HEK293 (cell line): ENCODE measurements around the gene LRRC8E.
A peak's percentile ranks its signal among the peaks of the same experiment; 100 is the strongest.

Experiments
- GLIS1 ChIP-seq: fragments of 450-650 bp; formaldehyde crosslinking; IDR thresholded peaks from 2 replicates; pipeline ENCODE4 v1.5.1; 2016; ENCODE audit warnings: missing biosample characterization, missing genetic modification characterization
- HOXD13 ChIP-seq: sonication (generic); formaldehyde crosslinking; IDR thresholded peaks from 2 replicates; pipeline ENCODE4 v1.8.0; 2022; ENCODE audit warnings: missing genetic modification reagents, borderline replicate concordance
- KLF1 ChIP-seq: fragments of 450-650 bp; formaldehyde crosslinking; IDR thresholded peaks from 2 replicates; pipeline ENCODE4 v1.5.1; 2016; ENCODE audit warnings: missing biosample characterization, missing genetic modification characterization
- KLF8 ChIP-seq: fragments of 450-650 bp; formaldehyde crosslinking; IDR thresholded peaks from 2 replicates; pipeline ENCODE4 v1.5.1; 2016; ENCODE audit warnings: missing biosample characterization, missing genetic modification characterization
- MEIS1 ChIP-seq: sonication (generic); formaldehyde crosslinking; IDR thresholded peaks from 2 replicates; pipeline ENCODE4 v1.8.1; 2022; ENCODE audit warnings: missing genetic modification reagents, mild to moderate bottlenecking, borderline replicate concordance
- OSR2 ChIP-seq: fragments of 450-650 bp; formaldehyde crosslinking; IDR thresholded peaks from 2 replicates; pipeline ENCODE4 v1.5.1; 2016; ENCODE audit warnings: missing biosample characterization, missing genetic modification characterization
- SETDB1 ChIP-seq: IDR thresholded peaks from one replicate; pipeline ENCODE4 v1.6.1; 2017; ENCODE audit warnings: mild to moderate bottlenecking, low read length, moderate library complexity, mixed read lengths; ENCODE audit not compliant: insufficient read length
- WT1 ChIP-seq: fragments of 450-650 bp; formaldehyde crosslinking; IDR thresholded peaks from 2 replicates; pipeline ENCODE4 v1.5.1; 2016; ENCODE audit warnings: missing biosample characterization, missing genetic modification characterization
- ZIC2 ChIP-seq: fragments of 450-650 bp; formaldehyde crosslinking; IDR thresholded peaks from 2 replicates; pipeline ENCODE4 v1.5.1; 2016; ENCODE audit warnings: missing biosample characterization, missing genetic modification characterization
- ZNF114 ChIP-seq: fragments of 450-650 bp; formaldehyde crosslinking; IDR thresholded peaks from 2 replicates; pipeline ENCODE4 v1.5.0; 2017; ENCODE audit warnings: missing biosample characterization, missing genetic modification characterization
- ZNF121 ChIP-seq: fragments of 450-650 bp; formaldehyde crosslinking; IDR thresholded peaks from 2 replicates; pipeline ENCODE4 v1.5.1; 2016; ENCODE audit warnings: missing biosample characterization, missing genetic modification characterization
- ZNF175 ChIP-seq: fragments of 450-650 bp; formaldehyde crosslinking; IDR thresholded peaks from 2 replicates; pipeline ENCODE4 v1.5.1; 2016; ENCODE audit warnings: missing biosample characterization, missing genetic modification characterization
- ZNF211 ChIP-seq: fragments of 450-650 bp; formaldehyde crosslinking; IDR thresholded peaks from 2 replicates; pipeline ENCODE4 v1.5.1; 2016; ENCODE audit warnings: low read depth, missing biosample characterization, missing genetic modification characterization
- ZNF239 ChIP-seq: fragments of 450-650 bp; formaldehyde crosslinking; IDR thresholded peaks from 2 replicates; pipeline ENCODE4 v1.5.1; 2016; ENCODE audit warnings: missing biosample characterization, missing genetic modification characterization
- ZNF391 ChIP-seq: fragments of 450-650 bp; formaldehyde crosslinking; IDR thresholded peaks from 2 replicates; pipeline ENCODE4 v1.5.1; 2016; ENCODE audit warnings: low read depth, missing biosample characterization, missing genetic modification characterization, borderline replicate concordance
- ZNF394 ChIP-seq: fragments of 450-650 bp; formaldehyde crosslinking; IDR thresholded peaks from 2 replicates; pipeline ENCODE4 v1.5.1; 2016; ENCODE audit warnings: missing biosample characterization, missing genetic modification characterization, mild to moderate bottlenecking, moderate library complexity, borderline replicate concordance
- ZNF423 ChIP-seq: fragments of 450-650 bp; formaldehyde crosslinking; IDR thresholded peaks from 2 replicates; pipeline ENCODE4 v1.5.1; 2016; ENCODE audit warnings: missing biosample characterization, missing genetic modification characterization
- ZNF501 ChIP-seq: fragments of 450-650 bp; formaldehyde crosslinking; IDR thresholded peaks from 2 replicates; pipeline ENCODE4 v1.5.1; 2016; ENCODE audit warnings: missing biosample characterization, missing genetic modification characterization
- ZNF513 ChIP-seq: fragments of 450-650 bp; IDR thresholded peaks from 2 replicates; pipeline ENCODE4 v1.5.1; 2018; ENCODE audit warnings: missing biosample characterization, missing genetic modification characterization
- ZNF514 ChIP-seq: fragments of 450-650 bp; formaldehyde crosslinking; IDR thresholded peaks from 2 replicates; pipeline ENCODE4 v1.5.1; 2016; ENCODE audit warnings: missing biosample characterization, missing genetic modification characterization
- ZNF548 ChIP-seq: fragments of 450-650 bp; formaldehyde crosslinking; IDR thresholded peaks from 2 replicates; pipeline ENCODE4 v1.5.1; 2016; ENCODE audit warnings: missing biosample characterization, missing genetic modification characterization
- ZNF549 ChIP-seq: fragments of 450-650 bp; IDR thresholded peaks from 2 replicates; pipeline ENCODE4 v1.5.1; 2018; ENCODE audit warnings: missing biosample characterization, missing genetic modification characterization, mild to moderate bottlenecking, inconsistent platforms, moderate library complexity
- ZNF585B ChIP-seq: fragments of 450-650 bp; formaldehyde crosslinking; IDR thresholded peaks from 2 replicates; pipeline ENCODE4 v1.5.1; 2016; ENCODE audit warnings: missing biosample characterization, missing genetic modification characterization
- ZNF596 ChIP-seq: fragments of 450-650 bp; IDR thresholded peaks from 2 replicates; pipeline ENCODE4 v1.5.0; 2018; ENCODE audit warnings: missing biosample characterization, mild to moderate bottlenecking, missing genetic modification characterization, moderate library complexity
- ZNF600 ChIP-seq: fragments of 450-650 bp; formaldehyde crosslinking; IDR thresholded peaks from 2 replicates; pipeline ENCODE4 v1.5.1; 2016; ENCODE audit warnings: missing biosample characterization, missing genetic modification characterization
- ZNF610 ChIP-seq: fragments of 450-650 bp; formaldehyde crosslinking; IDR thresholded peaks from 2 replicates; pipeline ENCODE4 v1.5.1; 2016; ENCODE audit warnings: missing biosample characterization, missing genetic modification characterization, borderline replicate concordance
- ZNF621 ChIP-seq: fragments of 450-650 bp; formaldehyde crosslinking; IDR thresholded peaks from 2 replicates; pipeline ENCODE4 v1.5.1; 2017; ENCODE audit warnings: missing biosample characterization, missing genetic modification characterization
- ZNF704 ChIP-seq: fragments of 450-650 bp; formaldehyde crosslinking; IDR thresholded peaks from 2 replicates; pipeline ENCODE4 v1.5.1; 2016; ENCODE audit warnings: missing biosample characterization, missing genetic modification characterization
- ZNF707 ChIP-seq: fragments of 450-650 bp; formaldehyde crosslinking; IDR thresholded peaks from 2 replicates; pipeline ENCODE4 v1.5.1; 2016; ENCODE audit warnings: missing biosample characterization, missing genetic modification characterization
- ZNF768 ChIP-seq: fragments of 450-650 bp; formaldehyde crosslinking; IDR thresholded peaks from 2 replicates; pipeline ENCODE4 v1.5.1; 2018; ENCODE audit warnings: missing biosample characterization, mild to moderate bottlenecking, missing genetic modification characterization
- ZNF791 ChIP-seq: fragments of 450-650 bp; formaldehyde crosslinking; IDR thresholded peaks from 2 replicates; pipeline ENCODE4 v1.5.1; 2016; ENCODE audit warnings: missing biosample characterization, missing genetic modification characterization
- ZNF837 ChIP-seq: fragments of 450-650 bp; formaldehyde crosslinking; IDR thresholded peaks from 2 replicates; pipeline ENCODE4 v1.5.1; 2016; ENCODE audit warnings: missing biosample characterization, missing genetic modification characterization
- TF ChIP-seq, protein P1 (sequence below): fragments of 450-650 bp; formaldehyde crosslinking; IDR thresholded peaks from 2 replicates; pipeline ENCODE4 v1.5.1; 2016; ENCODE audit warnings: missing biosample characterization, missing genetic modification characterization
- TF ChIP-seq, protein P2 (sequence below): fragments of 450-650 bp; formaldehyde crosslinking; IDR thresholded peaks from 2 replicates; pipeline ENCODE4 v1.5.1; 2016; ENCODE audit warnings: missing biosample characterization, missing genetic modification characterization

The LRRC8E gene

GRCh38 chr19:7888145-7888825, at the start of gene LRRC8E (continued):
- TF ChIP-seq ZNF391 (tag by site-specific recombination) (no peak), ZNF596 (tag by site-specific recombination) (no peak), ZNF791 (tag by site-specific recombination) (no peak), ZNF513 (tag by site-specific recombination) (no peak), GLIS1 (tag by site-specific recombination) (peak; percentile 99), ZNF423 (no peak), ZNF394 (no peak), ZNF600 (tag by site-specific recombination) (peak; percentile 74), ZNF549 (no peak), KLF8 (tag by site-specific recombination) (peak; percentile 69; the same call in 1 of the 2 replicates), HOXD13 (CRISPR knock-in tag) (no peak), ZNF514 (no peak), OSR2 (no peak), ZNF585B (tag by site-specific recombination) (no peak), ZIC2 (tag by site-specific recombination) (peak; percentile 84), ZNF501 (tag by site-specific recombination) (0 out of 2 replicates have a peak, but pooled peaks have one; percentile 37), ZNF610 (tag by site-specific recombination) (no peak), WT1 (tag by site-specific recombination) (0 out of 2 replicates have a peak, but pooled peaks have one; percentile 42), ZNF114 (tag by site-specific recombination) (no peak), MEIS1 (no peak), ZNF707 (tag by site-specific recombination) (no peak), ZNF704 (tag by site-specific recombination) (0 out of 2 replicates have a peak, but pooled peaks have one; percentile 33), ZNF175 (tag by site-specific recombination) (no peak), SETDB1 (no peak), ZNF768 (no peak), ZNF837 (tag by site-specific recombination) (no peak), ZNF211 (tag by site-specific recombination) (no peak), ZNF121 (tag by site-specific recombination) (no peak), KLF1 (tag by site-specific recombination) (peak; percentile 87), ZNF548 (no peak), ZNF621 (tag by site-specific recombination) (no peak), ZNF239 (no peak)
- TF ChIP-seq, protein P1, sequence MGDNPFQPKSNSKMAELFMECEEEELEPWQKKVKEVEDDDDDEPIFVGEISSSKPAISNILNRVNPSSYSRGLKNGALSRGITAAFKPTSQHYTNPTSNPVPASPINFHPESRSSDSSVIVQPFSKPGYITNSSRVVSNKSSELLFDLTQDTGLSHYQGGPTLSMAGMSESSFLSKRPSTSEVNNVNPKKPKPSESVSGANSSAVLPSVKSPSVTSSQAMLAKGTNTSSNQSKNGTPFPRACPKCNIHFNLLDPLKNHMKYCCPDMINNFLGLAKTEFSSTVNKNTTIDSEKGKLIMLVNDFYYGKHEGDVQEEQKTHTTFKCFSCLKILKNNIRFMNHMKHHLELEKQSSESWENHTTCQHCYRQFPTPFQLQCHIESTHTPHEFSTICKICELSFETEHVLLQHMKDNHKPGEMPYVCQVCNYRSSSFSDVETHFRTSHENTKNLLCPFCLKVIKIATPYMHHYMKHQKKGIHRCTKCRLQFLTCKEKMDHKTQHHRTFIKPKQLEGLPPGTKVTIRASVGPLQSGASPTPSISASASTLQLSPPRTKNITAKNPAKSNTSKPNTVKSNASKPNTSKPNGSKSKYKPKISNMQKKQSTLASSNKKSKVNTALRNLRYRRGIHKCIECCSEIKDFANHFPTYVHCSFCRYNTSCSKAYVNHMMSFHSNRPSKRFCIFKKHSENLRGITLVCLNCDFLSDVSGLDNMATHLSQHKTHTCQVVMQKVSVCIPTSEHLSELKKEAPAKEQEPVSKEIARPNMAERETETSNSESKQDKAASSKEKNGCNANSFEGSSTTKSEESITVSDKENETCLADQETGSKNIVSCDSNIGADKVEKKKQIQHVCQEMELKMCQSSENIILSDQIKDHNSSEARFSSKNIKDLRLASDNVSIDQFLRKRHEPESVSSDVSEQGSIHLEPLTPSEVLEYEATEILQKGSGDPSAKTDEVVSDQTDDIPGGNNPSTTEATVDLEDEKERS (tag by site-specific recombination), result no peak
- TF ChIP-seq, protein P2, sequence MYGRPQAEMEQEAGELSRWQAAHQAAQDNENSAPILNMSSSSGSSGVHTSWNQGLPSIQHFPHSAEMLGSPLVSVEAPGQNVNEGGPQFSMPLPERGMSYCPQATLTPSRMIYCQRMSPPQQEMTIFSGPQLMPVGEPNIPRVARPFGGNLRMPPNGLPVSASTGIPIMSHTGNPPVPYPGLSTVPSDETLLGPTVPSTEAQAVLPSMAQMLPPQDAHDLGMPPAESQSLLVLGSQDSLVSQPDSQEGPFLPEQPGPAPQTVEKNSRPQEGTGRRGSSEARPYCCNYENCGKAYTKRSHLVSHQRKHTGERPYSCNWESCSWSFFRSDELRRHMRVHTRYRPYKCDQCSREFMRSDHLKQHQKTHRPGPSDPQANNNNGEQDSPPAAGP (tag by site-specific recombination), result peak; percentile 77; the same call in 1 of the 2 replicates
